Tibial nerve (tissue), 4 donors: Measurements from ENCODE around the gene COX11. TPM values are rescaled to one million over a fixed set of nuclear protein-coding genes. Genes with fewer than 3 reads are reported as not detected.
A peak's percentile ranks its signal among the peaks of the same experiment; 100 is the strongest.

ENCODE experiments used
- DNase-seq, 2 donors: peaks; one replicate each; pipeline ENCODE4 v3.0.0-alpha.2; 2019; ENCODE audit warnings: low spot score in 2 of 2
- H3K27ac ChIP-seq, 4 donors: fragments of 200-600 bp; sonication (generic) in 3 of 4; one replicate each; pipeline ENCODE4 v1.5.1; 2017 to 2019; ENCODE audit warnings: mild to moderate bottlenecking in 1 of 4
- H3K27me3 ChIP-seq, 2 donors: fragments of 200-600 bp; sonication (generic) in 1 of 2; one replicate each; pipeline versions ENCODE4 v1.5.1 to v1.6.0; 2017 to 2019
- H3K36me3 ChIP-seq, 3 donors: fragments of 200-600 bp; sonication (generic); one replicate each; pipeline ENCODE4 v1.5.1; 2018 to 2019
- H3K4me1 ChIP-seq, 4 donors: fragments of 200-600 bp; sonication (generic) in 3 of 4; one replicate each; pipeline ENCODE4 v1.5.1; 2017 to 2019
- H3K4me3 ChIP-seq, 4 donors: fragments of 200-600 bp; sonication (generic) in 3 of 4; one replicate each; pipeline ENCODE4 v1.5.1; 2017 to 2019; ENCODE audit warnings: mild to moderate bottlenecking in 1 of 4, moderate library complexity in 1 of 4
- H3K9me3 ChIP-seq, 4 donors: fragments of 200-600 bp; sonication (generic) in 3 of 4; one replicate each; pipeline ENCODE4 v1.5.1; 2017 to 2019
- CTCF ChIP-seq, 5 experiments: fragments of 200-600 bp in 3 of 5; fragments of 450-650 bp in 2 of 5; sonication (generic) in 3 of 5; IDR thresholded peaks; one replicate each; pipeline ENCODE4 v1.5.1; 2016 to 2019; ENCODE audit warnings: antibody characterized with exemption in 5 of 5, mild to moderate bottlenecking in 3 of 5, moderate library complexity in 2 of 5
- EP300 ChIP-seq, 2 donors: sonication (generic); formaldehyde crosslinking; IDR thresholded peaks; one replicate each; pipeline ENCODE4 v1.6.1; 2017; ENCODE audit warnings: antibody characterized with exemption in 2 of 2, mild to moderate bottlenecking in 1 of 2
- POLR2A ChIP-seq, 2 donors: fragments of 450-650 bp; IDR thresholded peaks; one replicate each; pipeline ENCODE4 v1.6.1; 2017; ENCODE audit warnings: antibody characterized with exemption in 2 of 2, mild to moderate bottlenecking in 2 of 2, moderate library complexity in 2 of 2
- WGBS, 2 donors: methylation state at CpG; one replicate each; pipeline ENCODE4 v1.1.5; 2018; 5-methylcytosine and 5-hydroxymethylcytosine counted together
- total RNA-seq, 4 donors: library from RNA; depleted of rRNA; stranded (reverse); fragments of >200 nt; gene quantifications; one replicate each; pipeline ENCODE4 v1.1.0, GENCODE V29; 2016

The COX11 gene
- total RNA-seq, 4 donors from 2014 or later: 50.7 to 105 (median 81.1) TPM

DNA sequence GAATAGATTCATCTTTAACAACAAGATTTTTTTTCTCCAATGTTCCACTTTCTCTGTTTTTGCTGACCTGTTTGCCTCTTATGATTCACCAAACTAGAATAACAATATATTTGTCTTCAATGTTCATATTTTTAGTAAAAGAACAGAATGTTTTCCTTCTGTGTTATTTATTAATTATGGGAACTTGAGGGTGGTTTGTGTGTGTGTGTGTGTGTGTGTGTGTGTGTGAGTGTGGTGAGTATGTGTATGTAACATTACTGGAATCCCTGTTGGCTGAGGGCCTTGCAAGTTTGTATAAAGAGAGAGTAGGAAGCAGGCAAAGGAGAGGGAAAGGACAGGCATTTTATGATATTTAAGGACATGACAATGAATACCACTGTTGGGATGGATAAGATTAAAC is 13.9 kb upstream of the COX11 start:
- TF ChIP-seq POLR2A (IDR thresholded peaks at IDR 0.05) (no peak), EP300 (IDR thresholded peaks at IDR 0.05) (peak in 1 of 2 donors; percentile 63)
- peak overlapping the region in 2 of 4 donors; percentile 78 to 82 for H3K27ac ChIP-seq
- peaks cover 0 to 9% (median 0%) of the 10 kb centered on the region in 4 donors for H3K9me3 ChIP-seq
- no peaks in the 10 kb centered on the region for H3K27me3 ChIP-seq
- no peaks in the 10 kb centered on the region for H3K36me3 ChIP-seq
- peak in 1 of 2 donors; percentile 72 for DNase-seq
- no peak overlapping the region for H3K4me3 ChIP-seq
- H3K4me1 ChIP-seq: peaks cover 0 to 23% (median 11%) of the 10 kb centered on the region in 4 donors

GRCh38 chr17:54980375-54980774 is 11.9 kb upstream of the COX11 start:
- Histone ChIP-seq H3K27ac (peak overlapping the region in 2 of 4 donors; percentile 78 to 82), H3K27me3 (no peaks in the 10 kb centered on the region), H3K9me3 (peaks cover 0 to 9% (median 0%) of the 10 kb centered on the region in 4 donors), H3K4me1 (peaks cover 0 to 23% (median 11%) of the 10 kb centered on the region in 4 donors), H3K36me3 (no peaks in the 10 kb centered on the region), H3K4me3 (no peak overlapping the region)
- no peak for DNase-seq
- 55 to 93% methylated on average over 3 of the region's 3 CpGs for WGBS, 2 donors
- no peak for TF ChIP-seq EP300 (IDR thresholded peaks at IDR 0.05)
- TF ChIP-seq POLR2A (IDR thresholded peaks at IDR 0.05): no peak
- no peak for TF ChIP-seq CTCF (IDR thresholded peaks at IDR 0.05)

DNA sequence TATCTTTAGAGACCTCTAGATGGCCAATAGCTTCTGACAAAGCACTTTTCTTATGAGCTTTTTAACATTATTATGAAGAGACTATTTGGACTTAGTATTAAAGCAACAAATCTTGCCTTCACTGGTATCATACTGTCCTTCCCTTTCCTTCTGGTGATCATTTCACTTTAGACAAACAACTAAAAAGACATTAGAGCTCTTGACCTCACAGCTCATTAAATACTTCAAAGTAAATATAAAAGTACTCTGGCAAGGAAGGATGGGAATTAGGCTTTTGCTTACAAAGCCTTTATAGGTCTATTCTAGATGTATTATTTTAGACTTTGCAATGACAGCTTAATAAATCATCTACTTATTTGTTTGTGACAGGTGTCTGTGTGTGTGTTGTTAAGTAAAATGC is 11.2 kb upstream of the COX11 start:
- Histone ChIP-seq H3K27me3 (no peaks in the 10 kb centered on the region), H3K27ac (peak overlapping the region in 2 of 4 donors; percentile 32 to 82), H3K4me1 (peaks cover 0 to 23% (median 11%) of the 10 kb centered on the region in 4 donors), H3K36me3 (no peaks in the 10 kb centered on the region), H3K9me3 (peaks cover 0 to 9% (median 0%) of the 10 kb centered on the region in 4 donors), H3K4me3 (no peak overlapping the region)
- no peak for DNase-seq
- TF ChIP-seq POLR2A (IDR thresholded peaks at IDR 0.05): no peak
- no peak for TF ChIP-seq CTCF (IDR thresholded peaks at IDR 0.05)
- TF ChIP-seq EP300 (IDR thresholded peaks at IDR 0.05): no peak

DNA sequence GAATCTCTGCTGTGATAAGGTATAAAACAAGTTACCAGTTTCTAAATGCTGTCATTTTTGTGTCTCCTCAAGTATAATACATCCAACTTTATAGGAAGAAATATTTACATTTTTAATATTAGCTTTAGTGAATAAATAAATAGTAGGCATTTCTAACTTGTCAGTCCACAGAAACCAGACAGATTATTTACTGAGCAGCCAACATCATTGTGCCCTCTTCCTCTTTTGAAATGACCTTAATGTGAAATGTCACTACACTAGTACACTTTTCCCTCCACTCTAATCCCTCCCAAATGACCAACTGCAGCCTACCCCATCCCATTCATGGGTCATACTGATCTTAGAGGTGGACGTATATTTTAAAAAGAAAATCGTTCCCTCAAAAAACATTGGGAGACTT is 9.3 kb upstream of the COX11 start:
- H3K27ac ChIP-seq: no peak overlapping the region
- H3K27me3 ChIP-seq: no peaks in the 10 kb centered on the region
- 88 to 90% methylated on average over 2 of the region's 2 CpGs for WGBS, 2 donors
- no peak overlapping the region for H3K4me3 ChIP-seq
- TF ChIP-seq CTCF (IDR thresholded peaks at IDR 0.05) (no peak), POLR2A (IDR thresholded peaks at IDR 0.05) (no peak), EP300 (IDR thresholded peaks at IDR 0.05) (no peak)
- H3K36me3 ChIP-seq: no peaks in the 10 kb centered on the region
- DNase-seq: no peak
- peaks cover 0 to 15% (median 4%) of the 10 kb centered on the region in 4 donors for H3K4me1 ChIP-seq
- H3K9me3 ChIP-seq: peaks cover 0 to 9% (median 0%) of the 10 kb centered on the region in 4 donors

DNA sequence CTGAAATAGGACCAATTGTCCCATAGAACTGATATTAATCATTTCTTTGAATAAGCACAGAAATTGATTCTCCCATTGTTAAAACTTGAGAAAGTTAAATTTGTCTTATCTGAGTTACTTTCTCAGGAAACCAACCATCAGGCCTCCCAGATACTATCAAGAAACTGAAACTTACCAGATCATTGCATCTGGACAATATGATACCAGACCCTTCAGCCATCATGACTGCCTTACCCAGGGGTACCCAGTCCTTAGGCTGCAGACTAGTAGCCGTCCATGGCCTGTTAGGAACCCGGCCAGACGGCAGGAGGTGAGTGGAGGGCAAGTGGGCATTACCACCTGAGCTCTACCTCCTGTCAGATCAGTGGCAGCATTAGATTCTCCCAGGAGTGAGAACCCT is 7.9 kb upstream of the COX11 start:
- no peak for TF ChIP-seq EP300 (IDR thresholded peaks at IDR 0.05)
- TF ChIP-seq CTCF (IDR thresholded peaks at IDR 0.05): no peak
- no peak for TF ChIP-seq POLR2A (IDR thresholded peaks at IDR 0.05)
- Histone ChIP-seq H3K4me3 (no peak overlapping the region), H3K4me1 (peaks cover 0 to 3% (median 0%) of the 10 kb centered on the region in 4 donors), H3K9me3 (peaks cover 0 to 9% (median 0%) of the 10 kb centered on the region in 4 donors), H3K27ac (no peak overlapping the region), H3K36me3 (no peaks in the 10 kb centered on the region), H3K27me3 (no peaks in the 10 kb centered on the region)
- DNase-seq: no peak
- 98% methylated on average over 3 of the region's 3 CpGs for WGBS, 2 donors

GRCh38 chr17:54974759-54975158 is 6.3 kb upstream of the COX11 start:
- Histone ChIP-seq H3K36me3 (no peaks in the 10 kb centered on the region), H3K4me3 (no peak overlapping the region), H3K27ac (no peak overlapping the region), H3K4me1 (peaks cover 0 to 7% (median 2%) of the 10 kb centered on the region in 4 donors), H3K9me3 (no peaks in the 10 kb centered on the region), H3K27me3 (no peaks in the 10 kb centered on the region)
- no peak for DNase-seq
- no peak for TF ChIP-seq POLR2A (IDR thresholded peaks at IDR 0.05)
- TF ChIP-seq CTCF (IDR thresholded peaks at IDR 0.05): no peak
- no peak for TF ChIP-seq EP300 (IDR thresholded peaks at IDR 0.05)
- WGBS, 2 donors: 91% methylated on average over 3 of the region's 3 CpGs
